HG03571 (cell line): ENCODE results near the gene KMT2C.
"Not testable (repeated sequence)": the region's sequence is repeated elsewhere in the genome, so short reads cannot be mapped to it uniquely, and the experiment has no call there.

ENCODE experiments used
- ATAC-seq: cut with Tn5 transposase; IDR thresholded peaks from one replicate; pipeline ENCODE4 v1.9.1; 2021; ENCODE audit not compliant: unreplicated experiment

KMT2C gene

DNA sequence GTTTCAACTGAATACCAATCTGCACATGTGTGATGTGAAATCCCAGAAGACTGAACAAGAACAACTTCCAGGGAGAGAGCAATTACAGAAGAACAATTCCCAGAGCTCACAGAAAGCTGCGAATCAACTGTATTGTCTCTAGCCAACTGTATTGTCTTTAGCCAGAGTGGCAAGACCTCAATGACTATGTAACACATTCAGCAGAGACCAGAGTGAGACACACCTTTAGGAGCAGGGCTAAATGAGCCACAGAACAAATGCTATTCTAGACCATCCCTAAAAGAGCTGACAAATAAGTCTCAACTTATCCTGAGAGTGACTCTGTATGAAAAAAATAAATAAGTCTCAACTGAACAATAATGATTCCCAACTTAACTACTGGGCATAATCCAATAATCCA, 72.0 kb downstream of the KMT2C start:
- ATAC-seq, result no peak

DNA sequence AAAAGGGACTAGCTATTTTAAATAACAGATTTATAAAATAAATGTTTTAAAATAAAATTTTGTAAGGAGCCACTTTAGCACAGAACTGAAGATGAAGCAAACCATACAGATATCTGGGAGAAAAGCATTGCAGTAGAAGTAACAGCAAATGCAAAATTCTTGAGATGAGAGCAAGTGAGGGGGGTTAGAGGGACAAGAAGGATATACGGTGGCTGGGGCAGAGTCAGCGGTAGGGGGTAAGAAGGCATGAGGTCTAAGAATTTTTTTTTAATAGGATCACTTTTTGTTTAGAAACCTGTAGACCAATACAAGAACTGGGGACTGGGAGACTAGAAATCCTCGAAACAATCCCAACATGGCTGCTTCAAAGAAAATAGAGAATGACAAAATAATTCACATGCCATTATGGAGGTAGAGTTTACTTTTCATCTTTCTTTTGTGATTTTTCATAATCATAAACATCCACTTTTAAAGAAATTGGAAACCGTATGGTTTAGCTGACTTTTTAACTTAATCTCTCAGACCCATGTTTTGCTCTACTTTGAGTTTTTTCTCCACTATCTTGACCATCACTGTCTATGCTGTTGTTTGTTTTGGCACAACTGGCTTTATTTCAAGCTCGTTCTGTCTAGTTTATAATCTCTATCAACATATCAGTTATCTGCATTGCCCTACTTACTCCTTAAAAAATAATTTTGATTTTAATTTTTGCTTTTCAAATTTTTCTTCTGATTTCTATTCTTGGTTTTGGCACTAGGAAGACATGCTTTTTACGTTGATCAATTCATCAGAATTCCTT, 73.5 kb downstream of the KMT2C start:
- ATAC-seq, result no peak

DNA sequence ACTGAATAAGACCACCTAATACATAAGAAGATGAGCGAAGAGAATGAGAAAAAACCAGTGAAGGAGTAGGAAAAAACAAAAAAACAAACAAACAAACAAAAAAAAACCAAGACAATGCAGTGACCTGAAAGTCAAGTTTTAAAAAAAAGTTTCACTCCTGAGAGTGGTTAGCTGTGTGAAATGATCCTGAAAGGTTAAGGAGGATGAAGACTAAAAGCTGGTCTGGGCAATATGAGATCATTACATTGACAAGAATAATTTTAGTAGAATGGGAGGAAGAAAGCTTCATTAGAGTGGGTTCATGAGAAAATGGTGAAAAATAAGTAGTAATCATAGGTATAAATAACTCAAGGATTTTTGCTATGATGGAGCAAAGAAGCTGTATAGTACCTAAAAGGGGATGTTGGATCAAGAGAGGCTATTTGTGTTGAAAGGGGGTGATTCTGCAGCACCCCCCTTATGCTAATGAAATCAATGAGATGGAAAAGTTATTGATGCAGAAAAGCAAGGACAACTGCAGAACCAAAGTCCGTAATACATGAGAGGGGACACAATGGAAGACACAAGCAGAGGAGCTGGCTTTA, 80.2 kb downstream of the KMT2C start:
- no peak for ATAC-seq

DNA sequence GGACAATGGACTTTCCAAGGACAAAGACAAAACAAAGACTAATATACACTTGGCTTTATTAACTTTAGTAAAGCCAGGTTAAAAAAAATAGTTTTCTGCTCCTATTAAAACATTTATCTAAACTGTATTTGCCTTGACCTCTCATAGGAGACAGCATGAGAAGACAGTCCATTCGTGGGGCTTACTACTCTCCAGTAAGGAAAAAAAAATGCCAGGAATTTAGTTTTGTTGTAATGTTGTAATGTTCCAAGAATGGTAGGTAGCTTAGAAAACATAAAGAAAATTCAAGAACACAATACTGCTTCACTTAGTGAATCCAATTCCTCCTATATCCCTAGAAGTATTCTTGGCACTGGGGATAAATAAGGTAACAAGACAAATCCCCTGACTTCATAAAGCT, 81.7 kb downstream of the KMT2C start:
- no peak for ATAC-seq

DNA sequence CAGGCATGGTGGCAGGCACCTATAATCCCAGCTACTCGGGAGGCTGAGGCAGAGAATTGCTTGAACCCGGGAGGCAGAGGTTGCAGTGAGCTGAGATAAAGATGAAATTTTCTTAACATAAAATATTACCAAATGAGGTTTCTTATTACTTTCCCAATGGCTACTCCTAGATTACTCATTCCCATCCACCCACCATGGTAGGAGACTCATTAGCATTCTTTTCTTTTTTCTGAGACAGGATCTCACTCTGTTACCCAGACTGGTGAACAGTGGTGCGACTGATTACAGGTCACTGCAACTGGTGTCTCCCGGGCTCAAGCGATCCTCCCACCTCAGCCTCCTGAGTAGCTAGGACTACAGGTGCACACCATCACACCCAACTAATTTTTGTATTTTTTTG, 82.5 kb downstream of the KMT2C start:
- not testable (repeated sequence) for ATAC-seq

DNA sequence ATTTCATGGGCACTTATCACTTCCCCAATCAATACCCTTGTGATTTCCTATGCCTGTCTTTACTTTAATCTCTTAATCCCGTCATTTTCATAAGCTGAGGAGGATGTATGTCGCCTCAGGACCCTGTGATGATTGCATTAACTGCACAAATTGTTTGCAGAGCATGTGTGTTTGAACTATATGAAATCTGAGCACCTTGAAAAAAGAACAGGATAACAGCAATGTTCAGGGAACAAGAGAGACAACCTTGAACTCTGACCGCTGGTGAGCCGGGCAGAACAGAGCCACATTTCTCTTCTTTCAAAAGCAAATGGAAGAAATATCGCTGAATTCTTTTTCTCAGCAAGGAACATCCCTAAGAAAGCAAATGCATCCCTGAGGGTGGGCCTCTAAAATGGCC, 84.1 kb downstream of the KMT2C start:
- not testable (repeated sequence) for ATAC-seq

DNA sequence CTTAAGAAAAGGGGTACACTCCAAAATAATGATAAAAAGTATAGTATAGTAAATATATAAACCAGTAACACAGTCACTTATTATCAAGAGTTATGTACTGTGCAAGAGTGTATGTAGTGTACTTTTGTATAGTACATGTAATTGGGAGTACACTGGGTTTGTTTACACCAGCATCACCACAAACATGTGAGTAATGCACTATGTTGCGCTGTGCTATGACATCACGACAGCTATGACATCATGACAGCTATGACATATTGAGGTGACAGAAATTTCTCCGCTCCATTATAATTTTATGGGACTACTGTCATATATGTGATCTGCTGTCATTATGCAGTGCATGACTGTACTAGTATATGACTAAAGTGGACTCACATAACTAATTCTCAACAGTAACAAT, 84.6 kb downstream of the KMT2C start:
- ATAC-seq, result no peak

DNA sequence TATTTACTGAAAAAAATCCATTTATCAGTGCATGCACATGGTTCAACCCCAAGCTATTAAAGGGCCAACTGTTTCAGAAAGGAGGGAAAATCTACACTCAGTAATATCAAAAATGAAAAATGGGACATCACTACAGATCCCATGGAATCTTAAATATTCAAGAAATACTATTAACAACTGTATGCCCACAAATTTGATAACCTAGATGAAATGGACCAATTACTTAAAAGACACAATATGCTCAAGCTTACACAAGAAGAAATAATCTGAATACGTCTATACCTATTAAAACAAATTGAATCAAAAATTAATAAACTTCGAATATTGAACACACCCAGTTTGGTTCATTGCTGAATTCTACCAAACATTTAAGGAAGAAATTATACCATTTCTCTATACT, 87.9 kb downstream of the KMT2C start:
- ATAC-seq, result no peak

DNA sequence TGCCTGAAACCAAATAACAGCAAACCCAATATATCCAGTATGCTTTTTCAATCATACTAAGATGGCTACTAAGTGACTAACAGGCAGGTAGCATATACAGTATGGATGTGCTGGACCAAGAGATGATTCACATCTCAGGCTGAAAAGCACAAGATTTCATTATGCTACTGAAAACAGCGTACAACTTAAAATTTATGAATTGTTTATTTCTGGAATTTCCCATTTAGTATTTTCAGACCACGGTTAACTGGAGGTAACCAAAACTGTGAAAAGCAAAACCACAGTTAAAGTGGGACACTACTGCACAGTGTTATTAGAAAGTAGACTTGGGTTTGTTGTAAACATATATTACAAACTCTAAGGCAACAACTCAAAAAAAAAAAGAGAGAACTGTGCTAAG, 91.5 kb downstream of the KMT2C start:
- no peak for ATAC-seq

DNA sequence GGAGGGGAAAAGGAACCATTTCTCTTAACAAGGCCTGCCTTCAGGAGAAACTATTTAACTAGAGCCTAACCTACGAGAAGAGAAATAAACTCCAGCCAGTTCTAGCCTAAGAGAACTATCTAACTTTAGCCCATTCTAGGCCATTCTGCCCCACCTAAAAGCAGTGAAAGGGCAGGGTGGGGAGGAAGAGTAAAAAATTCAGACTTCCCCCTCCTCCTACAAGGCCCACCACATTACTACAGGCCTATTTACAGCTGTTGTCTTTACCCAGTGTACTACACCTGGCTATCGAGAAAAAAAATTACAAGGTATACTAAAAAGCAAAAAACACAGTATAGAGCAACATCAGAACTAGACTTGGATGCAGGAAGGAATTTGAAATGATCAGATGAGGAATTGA, 93.0 kb downstream of the KMT2C start:
- ATAC-seq, result no peak

DNA sequence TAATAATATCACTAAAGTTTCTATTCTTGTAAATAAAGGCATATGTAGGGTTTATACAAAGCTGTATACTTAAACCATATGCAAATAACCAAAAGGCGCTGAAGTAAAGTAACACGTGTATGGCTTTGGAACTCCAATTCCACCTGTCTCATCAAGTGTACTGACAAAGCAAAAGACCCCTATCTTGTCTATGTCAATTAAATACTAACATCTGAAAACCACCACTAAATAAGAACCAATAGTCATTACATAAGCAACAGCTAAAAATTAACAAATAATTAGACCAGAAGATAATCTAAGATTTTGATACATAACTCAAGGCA, 93.9 kb downstream of the KMT2C start:
- ATAC-seq, result no peak

DNA sequence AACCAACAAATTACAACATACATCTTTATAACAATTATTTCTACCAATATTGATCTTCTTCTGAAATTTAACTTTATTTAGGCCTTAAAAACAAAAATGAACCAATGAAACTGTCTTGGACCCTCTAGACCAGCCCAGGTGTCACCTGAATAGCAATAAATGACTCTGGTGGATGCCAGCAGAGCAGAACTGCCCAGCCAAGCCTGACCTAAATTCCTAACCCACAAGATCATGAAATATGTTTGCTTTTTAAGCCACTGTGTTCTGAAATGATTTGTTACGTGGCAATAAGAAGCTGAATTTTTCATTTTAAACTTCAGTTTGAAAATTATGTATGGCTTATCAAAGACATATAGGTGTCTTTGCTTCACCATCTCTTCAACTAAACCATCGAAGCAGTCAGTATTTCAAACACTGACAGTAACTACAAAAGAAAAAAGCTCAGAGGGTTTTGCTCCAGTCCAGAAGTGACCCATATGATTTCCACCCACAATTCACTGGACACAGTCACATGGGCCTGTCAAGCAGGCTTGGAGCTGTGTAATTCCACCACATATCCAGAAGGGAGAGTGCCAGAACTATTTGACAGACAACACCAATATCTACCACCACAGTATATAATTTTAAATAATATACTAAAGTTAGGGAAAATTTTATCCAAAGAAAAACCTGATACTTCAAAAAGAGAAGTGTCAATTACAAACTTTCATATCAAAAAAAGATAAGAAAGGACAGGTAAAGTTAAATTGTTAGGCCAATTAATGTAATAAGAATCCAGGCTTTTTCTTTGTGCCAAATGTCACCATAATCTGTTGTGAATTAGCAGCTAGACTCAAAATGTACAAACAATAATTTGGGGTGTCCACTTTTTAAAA, 94.5 kb downstream of the KMT2C start:
- ATAC-seq, result peak; percentile 60

DNA sequence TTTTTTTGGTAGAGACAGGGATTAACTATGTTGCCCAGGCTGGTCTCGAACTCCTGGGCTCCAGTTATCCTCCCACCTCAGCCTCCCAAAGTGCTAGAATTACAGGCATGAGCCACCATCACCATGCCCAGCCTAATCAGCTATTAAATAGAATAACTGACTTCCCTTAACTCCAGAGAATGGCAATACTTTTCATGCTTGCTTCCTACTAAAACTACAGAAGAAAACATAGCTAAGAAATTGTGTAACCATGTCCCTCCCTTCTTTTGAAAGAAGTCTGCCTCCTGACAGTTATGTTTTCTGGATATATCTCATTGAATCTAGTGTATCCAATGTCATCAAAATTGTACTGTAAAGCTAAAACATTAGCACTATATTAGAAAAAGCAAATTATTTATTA, 95.6 kb downstream of the KMT2C start:
- ATAC-seq, result no peak

DNA sequence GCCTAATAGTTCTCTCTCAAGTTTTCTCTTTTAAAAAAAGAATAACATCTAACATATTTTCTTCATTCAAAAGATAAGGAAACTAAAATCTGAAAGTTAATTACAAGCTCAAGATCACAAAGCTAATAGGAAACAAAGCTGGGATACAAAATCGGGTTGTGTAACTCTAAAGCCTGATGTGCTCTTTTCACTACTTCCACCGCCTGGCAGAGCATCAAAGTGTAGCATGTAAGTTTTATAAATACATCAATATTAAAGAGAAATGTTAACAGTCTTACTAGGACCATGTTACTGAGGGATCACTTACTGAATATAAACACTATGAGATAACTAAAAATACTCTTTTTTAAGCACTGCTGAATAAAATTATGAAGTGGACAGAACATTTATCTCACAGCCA, 97.2 kb downstream of the KMT2C start:
- ATAC-seq, result no peak

DNA sequence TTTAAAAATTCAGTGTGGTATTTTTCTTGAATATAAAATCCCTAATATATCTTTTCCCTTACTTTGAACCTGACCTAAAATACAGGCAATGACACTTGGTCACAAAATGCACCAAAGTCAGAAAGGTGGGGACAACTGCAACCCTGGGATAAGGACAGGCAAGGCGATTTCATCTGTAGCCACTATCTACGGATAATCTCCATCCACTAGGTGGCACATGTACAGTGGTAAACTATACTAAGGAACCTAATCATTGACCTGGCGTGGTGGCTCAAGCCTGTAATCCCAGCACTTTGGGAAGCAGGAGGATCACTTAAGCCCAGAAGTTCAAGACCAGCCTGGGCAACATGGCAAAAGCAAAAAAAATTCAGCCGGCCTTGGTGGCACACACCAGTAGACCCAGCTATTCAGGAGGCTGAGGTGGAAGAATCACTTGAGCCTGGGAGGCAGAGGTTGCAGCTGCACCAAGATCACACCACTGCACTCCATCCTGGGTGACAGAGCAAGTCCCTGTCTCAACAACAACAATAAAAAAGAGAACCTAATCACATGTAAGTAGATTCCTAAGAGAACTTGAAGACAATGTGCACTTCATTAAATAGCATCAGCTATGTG, 98.9 kb downstream of the KMT2C start:
- ATAC-seq, result peak; percentile 50

DNA sequence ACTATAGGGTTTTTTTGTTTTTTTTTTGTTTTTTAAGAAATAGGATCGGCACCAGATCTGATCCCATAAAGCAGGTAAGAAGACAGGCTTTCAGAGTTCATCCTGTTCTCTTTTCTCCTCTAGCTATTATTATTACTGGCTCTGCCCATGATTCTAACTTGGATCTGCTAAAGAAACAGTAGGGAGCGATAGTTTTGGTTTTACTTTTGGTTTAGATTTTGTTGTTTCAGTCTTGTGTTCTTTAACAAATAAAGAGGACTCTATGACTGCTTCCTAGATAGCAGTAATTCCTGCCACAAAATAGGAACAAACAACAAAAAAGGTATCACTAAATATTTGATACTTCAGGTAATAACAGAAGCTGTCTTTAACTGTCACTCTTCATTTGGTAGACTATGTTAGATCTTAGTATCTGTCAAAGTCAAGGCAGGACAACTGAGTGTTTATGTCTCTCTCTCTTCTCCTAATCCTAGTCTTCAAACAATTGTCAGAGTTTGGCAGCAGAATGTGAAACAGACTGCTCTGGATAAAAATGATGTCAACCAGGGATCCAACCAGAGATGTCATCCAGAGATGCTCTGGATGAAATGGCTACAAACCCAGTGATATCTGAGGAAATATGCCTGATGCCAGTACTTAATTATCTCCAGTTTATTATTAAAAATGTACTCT, 99.8 kb downstream of the KMT2C start:
- no peak for ATAC-seq

DNA sequence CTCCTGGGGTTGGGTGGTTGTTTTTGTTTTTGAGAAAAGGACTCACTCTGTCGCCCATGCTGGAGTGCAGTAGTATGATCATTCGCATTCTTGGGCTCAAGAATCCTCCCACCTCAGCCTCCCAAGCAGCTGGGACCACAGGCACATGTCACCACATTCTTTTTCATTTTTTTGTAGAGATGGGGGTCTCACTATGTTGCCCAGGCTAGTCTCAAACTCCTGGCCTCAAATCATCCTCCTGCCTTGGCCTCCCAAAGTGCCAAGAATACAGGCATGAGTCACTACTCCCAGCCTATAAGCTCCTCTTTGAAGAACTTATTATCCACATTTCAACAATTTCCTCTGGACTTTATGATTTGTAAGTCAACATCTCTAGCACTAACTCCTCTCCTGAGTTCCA, 102.7 kb downstream of the KMT2C start:
- ATAC-seq, result no peak

DNA sequence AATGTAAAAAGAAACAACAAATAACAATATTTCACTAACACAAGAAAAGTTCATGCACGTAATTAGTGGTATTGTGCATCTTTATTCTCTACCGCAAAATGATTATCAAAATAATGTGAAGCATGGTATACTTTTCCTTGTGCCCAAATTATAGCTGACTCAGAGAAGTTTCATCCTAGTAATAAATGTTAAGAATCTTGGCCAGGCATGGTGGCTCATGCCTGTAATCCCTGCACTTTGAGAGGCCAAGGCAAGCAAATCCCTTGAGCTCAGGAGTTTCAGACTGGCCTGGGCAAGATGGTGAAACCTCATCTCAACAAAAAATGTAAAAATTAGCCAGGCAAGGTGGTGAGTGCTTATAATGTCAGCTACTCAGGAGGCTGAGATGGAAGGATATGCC, 105.0 kb downstream of the KMT2C start:
- ATAC-seq, result no peak

DNA sequence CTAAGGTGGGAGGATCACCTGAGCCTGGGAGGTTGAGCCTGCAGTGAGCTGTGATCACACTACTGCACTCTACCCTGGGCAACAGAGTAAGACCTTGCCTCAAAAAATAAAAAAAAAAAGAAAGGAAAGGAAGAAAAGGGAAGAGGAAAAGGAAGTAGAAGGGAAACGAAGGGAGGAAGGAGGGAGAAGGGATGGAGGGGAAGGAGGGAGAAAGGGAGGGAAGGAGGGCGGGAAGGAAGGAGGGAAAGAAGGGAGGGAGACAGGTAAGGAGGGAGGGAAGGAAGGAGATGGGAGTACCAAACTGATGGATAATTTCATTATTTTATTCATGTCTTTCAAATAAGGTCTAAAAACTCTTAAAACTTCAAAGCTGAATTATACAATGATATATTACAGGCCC, 106.3 kb downstream of the KMT2C start:
- ATAC-seq, result no peak

DNA sequence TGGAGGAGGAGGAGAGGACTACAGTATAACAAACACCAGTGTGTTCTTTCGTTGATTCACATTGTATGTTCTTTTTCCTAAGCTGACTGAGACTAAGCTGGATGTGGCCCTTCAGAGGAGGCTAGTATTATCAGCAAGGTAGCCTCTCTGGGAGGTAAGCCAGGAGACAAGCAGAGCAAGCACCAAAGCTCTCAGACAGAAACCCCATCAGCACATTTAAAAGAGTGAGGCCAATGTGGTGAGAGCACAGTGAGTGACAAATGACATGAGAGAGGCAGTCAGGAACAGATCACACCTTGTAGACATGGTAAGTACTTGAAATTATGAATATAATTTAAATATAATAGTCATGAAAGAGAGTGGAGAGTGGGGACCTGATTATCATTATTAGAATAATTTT, 107.6 kb downstream of the KMT2C start:
- no peak for ATAC-seq

DNA sequence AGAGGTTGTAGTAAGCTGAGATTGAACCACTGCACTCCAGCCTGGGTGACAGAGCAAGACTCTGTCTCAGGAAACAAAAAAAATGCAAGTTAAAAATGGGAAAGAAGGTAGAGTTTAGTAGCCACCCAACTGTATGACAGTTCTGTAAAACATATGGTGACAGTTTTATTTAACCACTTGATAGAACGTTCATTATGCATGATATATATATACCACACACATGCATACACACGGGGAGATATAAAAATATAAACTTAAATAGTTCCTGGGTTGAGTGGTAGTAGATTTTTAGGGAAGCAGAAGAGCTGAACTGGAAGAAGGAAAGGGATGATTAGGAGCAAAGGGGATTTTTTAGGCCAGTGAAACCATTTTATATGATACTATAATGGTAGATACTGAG, 120.0 kb downstream of the KMT2C start:
- no peak for ATAC-seq
